CD14-positive monocyte (primary cell): ENCODE data around the gene ATXN7L1. TPM values are rescaled to one million over a fixed set of nuclear protein-coding genes. Genes with fewer than 3 reads are reported as not detected.
A peak's percentile ranks its signal among the peaks of the same experiment; 100 is the strongest.

ENCODE experiments used
- DNase-seq, 3 donors: peaks; one replicate each; pipeline ENCODE4 v3.0.0-alpha.2; 2011 to 2022
- H2AFZ ChIP-seq: 2 replicates; pipeline ENCODE4 v1.6.0; 2012; ENCODE audit warnings: mild to moderate bottlenecking, low read depth, low read length, inconsistent platforms; ENCODE audit not compliant: insufficient read depth, poor library complexity, severe bottlenecking
- H3K27ac ChIP-seq, 2 donors: 1 replicate in 1 of 2; 2 replicates in 1 of 2; pipeline ENCODE4 v1.5.1; 2012 to 2013; ENCODE audit warnings: low read length in 2 of 2, control low read depth in 1 of 2, inconsistent platforms in 1 of 2, low read depth in 1 of 2, mild to moderate bottlenecking in 1 of 2
- H3K27me3 ChIP-seq, 2 donors: one replicate each; pipeline versions ENCODE4 v1.6.0 to v1.6.1; 2011 to 2013; ENCODE audit warnings: low read length in 2 of 2; ENCODE audit not compliant: control insufficient read depth in 2 of 2, insufficient read depth in 2 of 2
- H3K36me3 ChIP-seq, 2 donors: replicated peaks in 1 of 2; 1 replicate in 1 of 2; 2 replicates in 1 of 2; pipeline versions ENCODE4 v1.5.1 to v1.6.1; 2012 to 2013; ENCODE audit warnings: low read length in 2 of 2, control low read depth in 1 of 2, inconsistent platforms in 1 of 2, mild to moderate bottlenecking in 1 of 2; ENCODE audit not compliant: insufficient read depth in 2 of 2, control insufficient read depth in 1 of 2
- H3K4me1 ChIP-seq, 2 donors: 1 replicate in 1 of 2; 2 replicates in 1 of 2; pipeline versions ENCODE4 v1.5.1 to v1.6.1; 2012 to 2013; ENCODE audit warnings: low read length in 2 of 2, control low read depth in 1 of 2, inconsistent platforms in 1 of 2, mild to moderate bottlenecking in 1 of 2, moderate library complexity in 1 of 2; ENCODE audit not compliant: insufficient read depth in 2 of 2, control insufficient read depth in 1 of 2
- H3K4me2 ChIP-seq: replicated peaks from 2 replicates; pipeline ENCODE3; 2012; ENCODE audit warnings: low read length, moderate library complexity, mild to moderate bottlenecking; ENCODE audit not compliant: poor library complexity, severe bottlenecking; ENCODE audit errors: extremely low read depth
- H3K4me3 ChIP-seq, 3 experiments: fragments of 200-600 bp in 1 of 3; sonication (generic) in 1 of 3; replicated peaks in 1 of 3; 1 replicate in 2 of 3; 2 replicates in 1 of 3; pipeline ENCODE4 v1.5.1; 2011 to 2013; ENCODE audit warnings: low read length in 3 of 3, mild to moderate bottlenecking in 3 of 3, control low read depth in 2 of 3, low read depth in 2 of 3, inconsistent platforms in 1 of 3, moderate library complexity in 1 of 3
- H3K79me2 ChIP-seq: 2 replicates; pipeline ENCODE4 v1.6.0; 2012; ENCODE audit warnings: mild to moderate bottlenecking, control low read depth, inconsistent platforms, low read length, moderate library complexity; ENCODE audit not compliant: insufficient read depth
- H3K9ac ChIP-seq: 2 replicates; pipeline ENCODE4 v1.6.0; 2017; ENCODE audit warnings: low read length, mild to moderate bottlenecking; ENCODE audit not compliant: insufficient read depth, poor library complexity, severe bottlenecking
- H3K9me3 ChIP-seq, 2 donors: replicated peaks in 1 of 2; 1 replicate in 1 of 2; 2 replicates in 1 of 2; pipeline versions ENCODE4 v1.5.1 to v1.6.1; 2012 to 2013; ENCODE audit warnings: low read length in 2 of 2, control low read depth in 1 of 2; ENCODE audit not compliant: control insufficient read depth in 1 of 2, insufficient read depth in 1 of 2
- H4K20me1 ChIP-seq: 2 replicates; pipeline ENCODE4 v1.6.0; 2012; ENCODE audit warnings: mild to moderate bottlenecking, low read length, control low read depth, moderate library complexity; ENCODE audit not compliant: insufficient read depth
- H3K27ac Mint-ChIP-seq, 7 donors: one replicate each; pipeline ENCODE4 v1.8.0; 2020; ENCODE audit warnings: mild to moderate bottlenecking in 7 of 7, mixed read lengths in 7 of 7, moderate library complexity in 6 of 7, inconsistent platforms in 2 of 7
- H3K27me3 Mint-ChIP-seq, 3 donors: one replicate each; pipeline ENCODE4 v1.8.0; 2021 to 2022; ENCODE audit warnings: low read depth in 3 of 3, mild to moderate bottlenecking in 3 of 3, mixed read lengths in 3 of 3, moderate library complexity in 3 of 3, inconsistent platforms in 1 of 3
- H3K36me3 Mint-ChIP-seq, 2 donors: one replicate each; pipeline ENCODE4 v1.8.0; 2020; ENCODE audit warnings: mixed read lengths in 2 of 2, inconsistent platforms in 1 of 2, mild to moderate bottlenecking in 1 of 2
- H3K4me1 Mint-ChIP-seq: one replicate; pipeline ENCODE4 v1.8.0; 2020; ENCODE audit warnings: mild to moderate bottlenecking, mixed read lengths
- H3K4me3 Mint-ChIP-seq, 2 donors: one replicate each; pipeline ENCODE4 v1.8.0; 2020; ENCODE audit warnings: mild to moderate bottlenecking in 2 of 2, mixed read lengths in 2 of 2, moderate library complexity in 1 of 2
- H3K9me3 Mint-ChIP-seq, 7 donors: one replicate each; pipeline ENCODE4 v1.8.0; 2020 to 2022; ENCODE audit warnings: mixed read lengths in 7 of 7, mild to moderate bottlenecking in 6 of 7, moderate library complexity in 6 of 7, inconsistent platforms in 2 of 7
- WGBS: methylation state at CpG from one replicate; pipeline ENCODE4 v1.1.5; 2013; ENCODE audit warnings: missing lambda C conversion rate; ENCODE audit not compliant: insufficient coverage; 5-methylcytosine and 5-hydroxymethylcytosine counted together
- intact Hi-C, 2 donors: fragments of 100-400 bp; cut with micrococcal nuclease; formaldehyde crosslinking; loops; one replicate each; pipeline versions ENCODE4 v1.15.0 to v1.15.1; 2023
- polyA plus RNA-seq, 3 donors: library from polyadenylated mRNA; depleted of rRNA in 1 of 3; unstranded in 2 of 3; stranded (reverse) in 1 of 3; fragments of 300-500 nt in 2 of 3; fragments of >200 nt in 1 of 3; fragmentation: Illumina TruSeq in 2 of 3; gene quantifications; 1 replicate in 2 of 3; 2 replicates in 1 of 3; pipeline ENCODE4 v1.2.3, GENCODE V29; 2012 to 2021
- TF ChIP-seq, protein P1 (sequence below): fragments of 200-600 bp; IDR thresholded peaks from one replicate; pipeline ENCODE4 v1.8.0; 2022; ENCODE audit warnings: antibody characterized with exemption, mild to moderate bottlenecking

ATXN7L1 gene
- polyA plus RNA-seq, 3 donors: 4.5 to 12.2 (median 11.2) TPM

- H3K9me3 ChIP-seq: no peaks in the 10 kb centered on the region
- H3K36me3 ChIP-seq: peaks cover 59 to 85% of the 10 kb centered on the region in 2 donors
- no peak for DNase-seq
- H3K9ac ChIP-seq: no peak overlapping the region
- no peaks in the 10 kb centered on the region for H3K4me1 Mint-ChIP-seq
- H2AFZ ChIP-seq: no peak overlapping the region
- H3K4me3 Mint-ChIP-seq: no peak overlapping the region
- no peak overlapping the region for H3K4me2 ChIP-seq
- H3K9me3 Mint-ChIP-seq: no peaks in the 10 kb centered on the region
- peak overlapping the region in 3 of 7 donors; percentile 1 to 48 (median 2) for H3K27ac Mint-ChIP-seq
- no peaks in the 10 kb centered on the region for H3K4me1 ChIP-seq
- no peaks in the 10 kb centered on the region for H3K27me3 ChIP-seq
- H3K79me2 ChIP-seq: no peaks in the 10 kb centered on the region
- peaks cover 62 to 78% of the 10 kb centered on the region in 2 donors for H3K36me3 Mint-ChIP-seq
- intact Hi-C loops: no loop called here
- no peaks in the 10 kb centered on the region for H4K20me1 ChIP-seq
- H3K27me3 Mint-ChIP-seq: peaks cover 0 to 2% (median 0%) of the 10 kb centered on the region in 3 donors
- TF ChIP-seq, protein P1, sequence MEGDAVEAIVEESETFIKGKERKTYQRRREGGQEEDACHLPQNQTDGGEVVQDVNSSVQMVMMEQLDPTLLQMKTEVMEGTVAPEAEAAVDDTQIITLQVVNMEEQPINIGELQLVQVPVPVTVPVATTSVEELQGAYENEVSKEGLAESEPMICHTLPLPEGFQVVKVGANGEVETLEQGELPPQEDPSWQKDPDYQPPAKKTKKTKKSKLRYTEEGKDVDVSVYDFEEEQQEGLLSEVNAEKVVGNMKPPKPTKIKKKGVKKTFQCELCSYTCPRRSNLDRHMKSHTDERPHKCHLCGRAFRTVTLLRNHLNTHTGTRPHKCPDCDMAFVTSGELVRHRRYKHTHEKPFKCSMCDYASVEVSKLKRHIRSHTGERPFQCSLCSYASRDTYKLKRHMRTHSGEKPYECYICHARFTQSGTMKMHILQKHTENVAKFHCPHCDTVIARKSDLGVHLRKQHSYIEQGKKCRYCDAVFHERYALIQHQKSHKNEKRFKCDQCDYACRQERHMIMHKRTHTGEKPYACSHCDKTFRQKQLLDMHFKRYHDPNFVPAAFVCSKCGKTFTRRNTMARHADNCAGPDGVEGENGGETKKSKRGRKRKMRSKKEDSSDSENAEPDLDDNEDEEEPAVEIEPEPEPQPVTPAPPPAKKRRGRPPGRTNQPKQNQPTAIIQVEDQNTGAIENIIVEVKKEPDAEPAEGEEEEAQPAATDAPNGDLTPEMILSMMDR: no peak
- no peak overlapping the region for H3K4me3 ChIP-seq
- WGBS: 82% methylated on average over 20 of the region's 20 CpGs
- peak overlapping the region in 1 of 2 donors; percentile 26 for H3K27ac ChIP-seq
Observed at GRCh38 chr7:105614341-105614840, 262.0 kb downstream of the ATXN7L1 start.

GRCh38 chr7:105613611-105614330, 262.6 kb downstream of the ATXN7L1 start:
- Mint-ChIP-seq H3K27me3 (peaks cover 0 to 2% (median 0%) of the 10 kb centered on the region in 3 donors), H3K9me3 (no peaks in the 10 kb centered on the region), H3K4me1 (no peaks in the 10 kb centered on the region), H3K36me3 (peaks cover 63 to 77% of the 10 kb centered on the region in 2 donors), H3K27ac (peak overlapping the region in 1 of 7 donors; percentile 41), H3K4me3 (no peak overlapping the region)
- H3K4me3 ChIP-seq: no peak overlapping the region
- H3K4me1 ChIP-seq: no peaks in the 10 kb centered on the region
- H3K27ac ChIP-seq: peak overlapping the region in 1 of 2 donors; percentile 26
- peaks cover 57 to 81% of the 10 kb centered on the region in 2 donors for H3K36me3 ChIP-seq
- H3K9me3 ChIP-seq: no peaks in the 10 kb centered on the region
- H3K27me3 ChIP-seq: no peaks in the 10 kb centered on the region
- no peak overlapping the region for H3K4me2 ChIP-seq
- TF ChIP-seq, protein P1: no peak
- H3K79me2 ChIP-seq: no peaks in the 10 kb centered on the region
- no peaks in the 10 kb centered on the region for H4K20me1 ChIP-seq
- DNase-seq: no peak
- 95% methylated on average over 29 of the region's 32 CpGs for WGBS
- H3K9ac ChIP-seq: no peak overlapping the region
- no peak overlapping the region for H2AFZ ChIP-seq
- intact Hi-C loops: no loop called here
